Spleen (tissue), 11 donors: ENCODE data around the gene DMD. TPM values are rescaled to one million over a fixed set of nuclear protein-coding genes. Genes with fewer than 3 reads are reported as not detected.

Experiments
- DNase-seq: peaks from one replicate; pipeline ENCODE4 v3.0.0-alpha.2; 2020
- H3K27ac ChIP-seq, 8 donors: fragments of 200-600 bp; sonication (generic) in 7 of 8; 1 replicate in 4 of 8; 2 replicates in 4 of 8; pipeline versions ENCODE4 v1.5.0 to v1.8.0; 2016 to 2021; ENCODE audit warnings: inconsistent platforms in 4 of 8, mild to moderate bottlenecking in 4 of 8, moderate library complexity in 1 of 8
- H3K27me3 ChIP-seq, 7 donors: fragments of 200-600 bp; sonication (generic) in 6 of 7; replicated peaks in 1 of 7; 1 replicate in 4 of 7; 2 replicates in 3 of 7; pipeline versions ENCODE4 v1.5.0 to v1.8.0; 2016 to 2021; ENCODE audit warnings: inconsistent platforms in 3 of 7, mild to moderate bottlenecking in 1 of 7
- H3K36me3 ChIP-seq, 6 donors: fragments of 200-600 bp; sonication (generic) in 5 of 6; 1 replicate in 4 of 6; 2 replicates in 2 of 6; pipeline versions ENCODE4 v1.5.0 to v1.8.0; 2016 to 2021; ENCODE audit warnings: inconsistent platforms in 2 of 6
- H3K4me1 ChIP-seq, 6 donors: fragments of 200-600 bp; sonication (generic) in 5 of 6; 1 replicate in 3 of 6; 2 replicates in 3 of 6; pipeline versions ENCODE4 v1.5.0 to v1.8.0; 2016 to 2021; ENCODE audit warnings: inconsistent platforms in 3 of 6
- H3K4me3 ChIP-seq, 8 donors: fragments of 200-600 bp; sonication (generic) in 7 of 8; 1 replicate in 4 of 8; 2 replicates in 4 of 8; pipeline versions ENCODE4 v1.5.0 to v1.8.0; 2016 to 2021; ENCODE audit warnings: inconsistent platforms in 4 of 8, mild to moderate bottlenecking in 4 of 8, moderate library complexity in 2 of 8
- H3K9me3 ChIP-seq, 8 donors: fragments of 200-600 bp; sonication (generic) in 7 of 8; 1 replicate in 4 of 8; 2 replicates in 4 of 8; pipeline versions ENCODE4 v1.5.0 to v1.8.0; 2016 to 2021; ENCODE audit warnings: inconsistent platforms in 4 of 8
- CTCF ChIP-seq, 11 experiments: fragments of 200-600 bp in 7 of 11; fragments of 450-650 bp in 4 of 11; sonication (generic) in 4 of 11; IDR thresholded peaks in 8 of 11; conservative IDR thresholded peaks in 3 of 11; 1 replicate in 7 of 11; 2 replicates in 4 of 11; pipeline versions ENCODE4 v1.4.0 to v1.8.0; 2016 to 2021; ENCODE audit warnings: antibody characterized with exemption in 11 of 11, inconsistent platforms in 4 of 11, mild to moderate bottlenecking in 1 of 11
- POLR2A ChIP-seq, 3 donors: fragments of 450-650 bp; IDR thresholded peaks; one replicate each; pipeline ENCODE4 v1.5.1; 2017; ENCODE audit warnings: antibody characterized with exemption in 3 of 3, mild to moderate bottlenecking in 1 of 3
- POLR2AphosphoS5 ChIP-seq, 3 donors: sonication (generic); formaldehyde crosslinking; IDR thresholded peaks; one replicate each; pipeline ENCODE4 v1.5.1; 2017; ENCODE audit warnings: antibody characterized with exemption in 3 of 3
- WGBS, 5 donors: extraction: QIAGEN DNeasy Blood & Tissue Kit in 3 of 5; methylation state at CpG; one replicate each; pipeline versions ENCODE4 v1.1.5 to v1.1.7; 2013 to 2018; 5-methylcytosine and 5-hydroxymethylcytosine counted together
- intact Hi-C: fragments of 100-400 bp; cut with DNase I; formaldehyde crosslinking; loops from one replicate; pipeline ENCODE4 v1.15.0; 2023; ENCODE audit warnings: low total_unique reads
- polyA plus RNA-seq, 3 donors: library from polyadenylated mRNA; stranded (reverse); fragments of 200-250 nt; gene quantifications; one replicate each; pipeline ENCODE4 v1.2.1, GENCODE V29; 2013
- total RNA-seq, 7 donors: library from RNA; depleted of rRNA in 3 of 7; stranded (reverse); fragments of >200 nt in 3 of 7; fragmentation: NEBNext Ultra II Directional in 4 of 7; extraction: Animal tissue kit (Norgen Biotek cat#: 25700) in 4 of 7; gene quantifications; one replicate each; pipeline versions ENCODE4 v1.1.0 to v1.2.1, GENCODE V29; 2016 to 2021
- donor health status: healthy with polysubstance abuse.
- donor health status: DM: no; HTN: no; CAD: no; lungs with moderate emphysema.
- donor health status: DM: no; HTN: no; CAD: no.
- donor health status: Bipolar disorder and iron deficiency.
- donor health status: healthy.
- donor health status: DM: no; HTN: no; CAD: no.
- donor health status: DM: yes; HTN: yes; CAD: no.

The DMD gene
- total and polyA plus RNA-seq, 10 donors = 1.3 to 11.3 (median 4.4) TPM

GRCh38 chrX:31435592-31435991 lies 1775.8 kb downstream of the DMD start:
- intact Hi-C loops = no loop called here

GRCh38 chrX:31433856-31434255 lies 1777.5 kb downstream of the DMD start:
- Histone ChIP-seq H3K27me3 (no peaks in the 10 kb centered on the region), H3K9me3 (peaks cover 0 to 3% (median 0%) of the 10 kb centered on the region in 8 donors), H3K27ac (no peak overlapping the region), H3K4me1 (no peaks in the 10 kb centered on the region), H3K36me3 (no peaks in the 10 kb centered on the region), H3K4me3 (no peak overlapping the region)
- intact Hi-C loops = no loop called here
- 67 to 93% (median 76%) methylated on average over 1 of the region's 1 CpG for WGBS, 5 donors
- TF ChIP-seq POLR2AphosphoS5 (IDR thresholded peaks at IDR 0.05) = no peak
- TF ChIP-seq POLR2A (IDR thresholded peaks at IDR 0.05) = no peak
- TF ChIP-seq CTCF (IDR thresholded peaks at IDR 0.05 in 8 of 11, conservative IDR thresholded peaks at IDR 0.05 in 3 of 11) = no peak
- DNase-seq = no peak

More at GRCh38 chrX:31435592-31435991, 1775.8 kb downstream of the DMD start:
- WGBS, 5 donors = 50 to 83% (median 56%) methylated on average over 7 of the region's 7 CpGs
- H3K27ac ChIP-seq = no peak overlapping the region
- no peak for DNase-seq
- no peaks in the 10 kb centered on the region for H3K4me1 ChIP-seq
- no peaks in the 10 kb centered on the region for H3K36me3 ChIP-seq
- TF ChIP-seq POLR2AphosphoS5 (IDR thresholded peaks at IDR 0.05) (no peak), CTCF (IDR thresholded peaks at IDR 0.05 in 8 of 11, conservative IDR thresholded peaks at IDR 0.05 in 3 of 11) (no peak), POLR2A (IDR thresholded peaks at IDR 0.05) (no peak)
- H3K9me3 ChIP-seq = peaks cover 0 to 3% (median 0%) of the 10 kb centered on the region in 8 donors
- no peak overlapping the region for H3K4me3 ChIP-seq
- no peaks in the 10 kb centered on the region for H3K27me3 ChIP-seq

GRCh38 chrX:31429915-31430314 lies 1781.4 kb downstream of the DMD start:
- no peak for DNase-seq
- Histone ChIP-seq H3K4me1 (no peaks in the 10 kb centered on the region), H3K9me3 (peaks cover 0 to 3% (median 0%) of the 10 kb centered on the region in 8 donors), H3K27ac (no peak overlapping the region), H3K36me3 (no peaks in the 10 kb centered on the region), H3K27me3 (no peaks in the 10 kb centered on the region), H3K4me3 (no peak overlapping the region)
- WGBS, 5 donors = 83 to 97% (median 88%) methylated on average over 6 of the region's 6 CpGs
- intact Hi-C loops = no loop called here
- TF ChIP-seq POLR2AphosphoS5 (IDR thresholded peaks at IDR 0.05) = no peak
- TF ChIP-seq POLR2A (IDR thresholded peaks at IDR 0.05) = no peak
- TF ChIP-seq CTCF (IDR thresholded peaks at IDR 0.05 in 8 of 11, conservative IDR thresholded peaks at IDR 0.05 in 3 of 11) = no peak

- intact Hi-C loops = no loop called here
- Histone ChIP-seq H3K4me1 (no peaks in the 10 kb centered on the region), H3K4me3 (no peak overlapping the region), H3K9me3 (no peaks in the 10 kb centered on the region), H3K27ac (no peak overlapping the region), H3K27me3 (peaks cover 0 to 5% (median 0%) of the 10 kb centered on the region in 7 donors), H3K36me3 (no peaks in the 10 kb centered on the region)
- TF ChIP-seq POLR2AphosphoS5 (IDR thresholded peaks at IDR 0.05) (no peak), CTCF (IDR thresholded peaks at IDR 0.05 in 8 of 11, conservative IDR thresholded peaks at IDR 0.05 in 3 of 11) (peak in 3 of 11 experiments; percentile 10 to 16 (median 10))
- no peak for DNase-seq
- WGBS, 5 donors = 38 to 44% (median 43%) methylated on average over 6 of the region's 6 CpGs
Observed at GRCh38 chrX:31423609-31424189, 1787.7 kb downstream of the DMD start.
